Measurements from ENCODE around the gene AIG1.
A peak's percentile ranks its signal among the peaks of the same experiment; 100 is the strongest.

Gene AIG1

DNA sequence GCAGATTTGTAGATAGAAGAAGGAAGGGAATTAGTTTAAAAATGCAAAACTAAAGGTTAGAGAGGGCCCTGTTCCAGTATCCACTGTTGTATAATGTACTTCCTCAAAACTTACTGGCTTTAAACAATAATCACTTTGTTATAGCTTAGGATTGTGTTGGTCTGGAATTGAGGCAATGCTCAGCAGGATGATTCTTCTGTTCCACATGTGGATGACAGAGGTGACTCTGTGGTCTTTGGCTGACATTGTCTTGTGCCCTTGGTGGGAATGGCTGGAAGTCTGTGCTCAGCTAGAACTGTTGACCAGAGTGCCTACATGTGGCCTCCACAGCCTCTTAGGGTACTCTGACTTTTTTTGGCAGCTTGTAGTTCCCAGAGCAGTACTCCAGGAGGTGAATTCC is 143.4 kb downstream of the AIG1 start:
- no peak for DNase-seq

DNA sequence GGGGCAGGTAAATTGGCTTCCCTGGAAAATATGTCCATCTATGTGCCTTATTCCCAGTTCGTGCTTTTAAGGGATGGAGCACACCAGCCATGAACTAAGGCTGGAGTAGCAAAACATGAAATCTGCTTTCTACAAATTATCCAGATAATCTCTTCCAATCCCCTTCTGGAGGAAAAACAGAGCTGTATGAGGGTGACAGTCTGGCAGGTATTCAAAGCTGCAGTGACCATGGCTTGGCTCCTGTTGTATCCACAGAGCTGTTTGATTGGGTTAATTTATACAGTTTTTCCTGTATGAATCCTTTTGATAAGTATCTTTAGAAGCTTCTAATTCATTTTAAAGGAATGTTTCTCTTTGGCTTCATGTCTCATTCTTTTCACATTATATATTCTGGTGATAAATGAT is 144.4 kb downstream of the AIG1 start:
- DNase-seq = no peak

DNA sequence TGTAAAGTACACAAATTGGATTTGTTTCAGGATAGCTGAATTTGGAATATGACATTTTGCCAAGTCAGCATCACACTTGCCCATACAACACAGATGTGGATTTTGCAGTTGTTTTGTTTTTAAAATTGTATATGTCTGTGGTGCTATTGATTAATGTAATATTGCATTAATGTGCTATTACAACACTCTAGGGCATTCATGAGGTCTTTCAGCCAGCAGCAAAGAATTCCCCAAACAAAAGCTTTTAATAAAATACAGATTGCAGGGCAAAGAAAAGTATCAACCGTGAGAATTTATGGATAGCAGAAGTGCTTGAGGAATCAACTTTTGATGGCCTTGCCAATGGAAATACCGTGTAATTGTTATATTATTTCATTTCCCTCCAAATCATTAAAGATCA is 144.9 kb downstream of the AIG1 start:
- no peak for DNase-seq

DNA sequence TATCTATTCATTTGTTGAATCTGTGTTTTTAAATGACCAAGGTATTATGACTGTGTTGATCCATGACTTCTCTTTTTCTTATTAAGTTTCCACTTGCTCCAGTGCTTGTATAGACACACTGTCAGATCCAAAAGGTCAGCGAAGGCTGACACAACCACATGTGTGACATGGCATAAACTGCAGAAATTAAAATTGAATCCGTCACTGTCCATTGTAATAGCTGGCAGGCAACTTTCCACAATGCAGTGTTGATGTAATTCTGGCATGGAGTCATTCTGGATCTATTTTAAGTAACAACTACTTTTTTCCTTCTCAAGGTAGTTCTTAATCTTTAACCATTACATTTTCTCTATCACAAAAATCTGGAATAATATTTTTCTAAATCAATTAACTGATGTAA is 145.3 kb downstream of the AIG1 start:
- DNase-seq = no peak

DNA sequence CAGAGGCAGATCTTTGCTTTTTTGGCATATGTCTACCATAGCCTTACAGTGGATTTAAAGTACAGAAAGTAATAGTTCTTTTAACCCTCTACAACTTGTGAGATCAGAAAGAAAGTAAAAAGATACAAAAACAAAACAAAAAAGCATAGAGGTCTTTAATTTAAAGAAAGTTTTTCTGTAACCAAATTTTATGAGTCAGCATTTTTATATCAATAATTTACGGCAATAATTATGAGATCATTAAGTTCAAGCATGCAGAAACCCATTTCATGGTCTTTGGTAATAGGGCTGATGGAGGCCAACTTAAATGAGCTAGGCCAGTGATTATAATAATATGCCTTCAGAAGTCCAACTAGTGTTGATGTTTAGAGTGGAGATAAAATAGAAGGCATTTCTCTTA is 145.9 kb downstream of the AIG1 start:
- DNase-seq = no peak

DNA sequence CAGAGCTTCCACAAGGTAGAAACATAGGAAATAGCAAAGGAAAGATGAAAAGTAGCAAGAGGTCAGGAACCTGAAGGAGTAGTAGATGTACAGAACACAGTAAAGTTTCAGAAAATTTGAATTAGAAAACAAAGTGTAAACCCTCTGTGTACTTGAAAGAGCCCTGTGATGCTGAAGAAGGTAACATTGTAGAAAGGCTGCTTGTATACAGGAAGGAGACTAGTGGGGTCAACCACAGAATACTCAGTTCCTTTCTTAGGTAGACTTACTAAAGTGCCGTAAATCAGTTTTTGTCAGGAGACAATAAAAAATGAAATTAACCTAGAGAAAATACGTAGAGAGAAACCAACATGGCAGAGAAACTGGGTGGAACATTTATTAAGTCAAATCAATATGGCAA is 149.7 kb downstream of the AIG1 start:
- no peak for DNase-seq

DNA sequence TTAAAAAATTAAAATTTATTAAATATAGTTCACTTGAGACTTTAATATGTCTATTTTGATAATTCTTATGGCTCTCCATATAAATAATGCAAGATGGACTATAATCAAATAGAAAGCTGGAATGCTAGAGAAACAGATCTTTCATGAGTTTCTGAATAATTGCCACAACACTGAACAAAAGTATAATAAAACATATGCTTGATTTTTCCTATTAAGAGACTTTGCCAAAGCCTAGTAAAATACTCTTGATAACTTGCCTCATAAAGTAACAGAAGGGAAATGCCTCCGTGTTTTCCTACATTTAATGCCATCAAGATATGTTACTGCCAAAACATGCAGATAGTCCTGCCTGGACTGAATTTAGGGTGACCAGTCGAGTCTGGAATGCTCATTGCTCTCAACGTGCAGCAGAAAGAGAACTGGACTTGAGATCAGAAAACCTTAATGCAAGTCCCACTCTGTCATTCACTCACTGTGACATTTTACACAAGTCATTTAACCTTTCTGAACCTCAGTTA is 153.2 kb downstream of the AIG1 start:
- DNase-seq = no peak

DNA sequence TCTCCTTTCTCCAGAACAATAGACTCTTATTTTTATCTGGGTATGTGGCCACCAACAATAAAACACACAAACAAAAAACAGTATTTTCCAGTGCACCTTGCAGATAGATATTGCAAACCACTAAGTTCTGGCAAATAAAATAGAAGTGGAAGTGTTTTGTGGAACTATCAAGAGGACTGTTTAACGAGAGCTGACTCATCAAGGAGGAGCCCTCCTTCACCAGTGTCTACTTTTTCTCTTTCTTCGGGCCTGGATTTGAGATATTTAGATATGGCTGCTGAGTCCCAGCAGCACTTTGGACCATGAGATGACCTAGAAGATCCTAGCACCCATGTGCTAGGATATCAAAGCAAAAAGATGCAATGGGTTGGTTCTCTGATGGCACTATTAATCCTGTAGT is 154.7 kb downstream of the AIG1 start:
- no peak for DNase-seq

DNA sequence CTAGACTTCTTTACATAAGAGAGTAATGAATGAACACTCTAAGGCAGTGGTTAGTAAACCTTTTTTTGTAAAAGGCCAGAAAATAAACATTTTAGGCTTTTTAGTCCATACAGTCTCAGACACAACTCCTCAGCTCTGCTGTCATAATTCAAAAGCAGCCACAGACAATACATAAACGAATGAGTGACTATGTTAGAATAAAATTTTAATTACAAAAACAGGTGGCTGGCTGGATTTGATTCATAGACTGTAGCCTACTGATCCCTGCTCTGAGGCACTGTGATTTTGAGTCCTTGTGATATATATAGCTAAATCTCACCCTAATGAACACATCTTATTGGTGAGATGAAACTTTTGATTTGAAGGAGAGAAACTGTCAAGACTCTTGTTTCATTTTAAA is 155.1 kb downstream of the AIG1 start:
- no peak for DNase-seq

DNA sequence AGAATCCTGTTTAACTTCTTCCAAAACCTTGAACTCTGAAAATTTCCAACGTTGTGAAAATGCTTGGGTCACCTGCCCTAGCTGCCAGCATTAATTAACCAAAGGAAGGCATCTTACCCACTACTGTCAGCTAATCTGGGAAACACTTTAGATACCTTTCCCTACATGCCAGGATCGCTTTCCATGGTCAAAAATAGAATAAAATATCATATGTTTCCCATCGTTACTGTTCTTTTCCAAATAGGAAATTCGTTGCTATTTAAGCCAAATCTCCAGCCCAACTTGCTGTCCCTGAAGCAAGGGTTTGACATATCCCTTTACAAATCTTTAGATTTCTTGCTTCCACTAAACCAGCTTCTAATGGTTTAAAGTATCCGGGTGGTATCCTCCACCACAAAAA is 157.5 kb downstream of the AIG1 start:
- no peak for DNase-seq

DNA sequence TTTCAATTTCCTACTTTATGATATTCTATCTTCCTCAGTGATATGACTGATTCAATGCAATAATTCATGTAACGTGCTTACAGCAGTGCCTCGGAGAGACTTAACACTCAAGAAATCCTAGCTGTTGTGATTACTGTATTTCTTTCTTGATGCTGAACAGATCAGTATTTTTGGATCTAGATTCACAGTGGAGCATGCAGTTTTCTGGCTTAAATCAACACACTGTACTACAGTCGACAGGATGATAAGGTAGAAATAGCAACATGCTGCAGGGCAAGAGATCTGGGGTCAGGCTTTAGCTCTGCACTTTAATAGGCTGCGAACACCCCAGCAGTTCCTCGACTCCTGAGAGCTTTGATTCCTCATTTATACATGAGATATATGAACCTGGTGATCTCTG is 161.0 kb downstream of the AIG1 start:
- no peak for DNase-seq

DNA sequence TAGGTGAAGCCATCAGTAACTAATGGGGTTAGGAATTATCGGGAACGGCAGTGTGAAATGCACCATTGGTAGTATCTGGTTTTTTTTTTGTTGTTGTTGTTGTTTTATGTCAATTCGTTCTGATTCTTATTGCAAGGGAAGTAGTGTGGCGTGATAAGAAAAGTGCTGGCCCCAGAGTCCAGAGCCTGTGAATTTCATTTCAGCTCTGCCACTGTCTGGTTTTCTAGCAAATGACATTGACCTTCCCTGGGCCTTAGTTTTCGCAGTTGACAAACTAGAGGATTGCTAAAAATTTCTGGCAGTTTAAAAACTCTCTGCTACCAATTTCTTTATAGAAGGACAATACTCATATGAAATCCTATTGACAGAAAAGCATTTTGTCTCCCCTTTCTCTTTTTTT is 161.6 kb downstream of the AIG1 start:
- no peak for DNase-seq

DNA sequence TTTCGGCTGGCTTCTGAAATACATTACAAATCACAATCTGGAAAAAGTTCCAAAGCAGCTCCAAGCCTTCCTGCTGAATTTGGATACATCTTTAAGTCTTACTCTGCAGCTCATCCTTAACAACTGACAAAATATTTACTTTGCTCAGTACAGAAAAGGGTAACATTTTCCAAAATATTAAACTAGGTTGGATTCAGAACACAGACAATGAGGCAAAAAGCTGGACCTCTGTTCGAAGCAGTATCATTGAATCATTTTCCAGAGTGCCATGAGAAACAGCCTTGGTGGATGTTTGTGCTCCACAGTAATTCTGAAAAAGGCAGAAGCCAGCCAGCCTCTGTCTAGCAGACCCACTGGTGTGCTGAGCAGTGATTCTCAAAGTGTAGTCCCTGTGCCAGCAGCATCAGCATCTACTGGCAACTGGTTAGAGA is 162.1 kb downstream of the AIG1 start:
- DNase-seq = no peak

DNA sequence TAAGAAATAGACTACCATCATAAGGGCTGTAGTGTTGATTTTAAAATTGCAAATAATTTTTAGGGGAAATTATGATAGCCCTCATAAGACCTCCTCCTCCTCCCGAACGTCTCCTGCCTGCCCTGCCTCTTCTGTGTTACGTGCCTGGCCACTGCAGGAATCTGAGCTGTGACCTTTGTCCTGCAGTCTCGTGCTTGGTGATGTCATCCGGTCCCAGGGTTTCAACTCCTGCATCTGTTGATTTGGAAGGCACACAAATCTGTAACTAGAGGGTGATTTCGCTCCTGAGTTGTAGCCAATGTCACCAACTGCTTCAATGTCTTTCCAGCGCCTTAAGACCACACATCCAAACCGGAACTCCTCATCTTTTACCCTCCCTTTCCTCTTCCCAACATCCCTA is 163.2 kb downstream of the AIG1 start:
- DNase-seq = no peak

DNA sequence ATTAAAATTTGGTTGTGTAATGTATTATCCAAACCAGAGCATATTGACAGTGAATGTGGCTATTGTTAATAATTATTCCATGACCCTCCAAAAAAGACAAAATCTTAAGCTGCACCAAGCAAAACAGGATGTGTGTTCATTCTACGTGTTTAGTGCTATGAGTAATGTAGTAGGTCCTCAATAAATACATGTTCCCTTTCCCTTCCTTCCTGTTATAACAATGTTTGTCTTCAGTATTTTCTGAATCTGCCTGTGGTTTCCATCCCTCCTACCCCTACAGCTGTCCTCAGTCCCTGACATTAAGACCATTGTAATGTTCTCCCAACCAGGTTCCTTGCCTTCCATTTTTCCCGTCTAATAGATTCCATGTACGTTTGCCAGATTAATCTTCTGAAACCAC is 163.8 kb downstream of the AIG1 start:
- no peak for DNase-seq

DNA sequence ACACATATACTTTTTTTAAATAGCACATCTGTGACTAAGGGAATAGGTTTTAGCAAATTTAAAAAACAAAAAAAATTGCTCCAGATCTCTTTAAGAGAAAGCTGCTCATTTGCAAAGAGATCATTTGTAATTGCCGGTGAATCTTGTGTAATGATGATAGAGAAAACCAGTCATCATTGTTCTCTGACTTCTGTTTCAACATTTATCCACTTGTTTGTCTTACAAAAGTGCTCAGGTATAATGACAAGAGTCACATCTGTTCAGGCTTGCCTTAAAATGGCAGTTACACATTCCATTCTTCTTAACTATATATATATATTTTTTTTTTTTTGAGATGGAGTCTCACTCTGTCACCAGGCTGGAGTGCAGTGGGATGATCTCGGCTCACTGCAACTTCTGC is 165.2 kb downstream of the AIG1 start:
- no peak for DNase-seq

DNA sequence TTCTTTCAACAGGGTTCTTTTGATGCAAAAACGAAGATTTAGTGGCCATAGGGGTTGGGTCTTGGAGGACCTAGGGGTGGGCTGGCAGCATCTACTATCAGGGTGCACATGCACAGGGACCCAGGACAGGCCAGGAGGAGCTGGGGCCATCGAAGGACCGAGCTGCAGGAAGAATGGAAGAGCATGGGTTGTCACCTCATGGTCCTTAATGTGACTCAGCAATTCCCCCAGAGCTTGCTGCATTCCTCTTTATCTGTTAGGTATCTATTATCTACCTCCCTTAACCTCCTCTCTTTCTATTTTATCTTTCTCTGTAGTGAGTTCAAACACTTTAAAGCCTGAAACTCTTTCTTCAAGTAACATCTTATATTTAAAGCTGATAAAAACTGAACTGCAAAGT is 167.0 kb downstream of the AIG1 start:
- DNase-seq = no peak

DNA sequence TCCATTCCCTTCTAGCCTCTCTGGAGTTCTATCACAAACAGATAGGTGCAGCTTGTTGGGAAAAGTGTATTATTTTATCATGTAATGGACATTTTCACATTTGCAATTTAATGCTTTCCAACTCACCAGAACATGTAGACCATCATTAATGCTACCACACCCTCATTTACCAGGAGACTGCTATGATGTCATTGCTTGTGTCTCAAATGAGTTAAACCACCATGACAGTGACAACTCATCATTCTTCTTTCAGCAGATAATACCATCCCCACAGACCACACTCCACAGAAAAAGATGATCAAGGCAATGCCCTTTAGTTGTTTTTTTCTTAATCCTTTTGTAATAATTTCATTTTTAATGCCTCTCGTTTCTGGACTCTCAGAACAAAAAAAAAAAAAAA is 168.7 kb downstream of the AIG1 start:
- DNase-seq = no peak

DNA sequence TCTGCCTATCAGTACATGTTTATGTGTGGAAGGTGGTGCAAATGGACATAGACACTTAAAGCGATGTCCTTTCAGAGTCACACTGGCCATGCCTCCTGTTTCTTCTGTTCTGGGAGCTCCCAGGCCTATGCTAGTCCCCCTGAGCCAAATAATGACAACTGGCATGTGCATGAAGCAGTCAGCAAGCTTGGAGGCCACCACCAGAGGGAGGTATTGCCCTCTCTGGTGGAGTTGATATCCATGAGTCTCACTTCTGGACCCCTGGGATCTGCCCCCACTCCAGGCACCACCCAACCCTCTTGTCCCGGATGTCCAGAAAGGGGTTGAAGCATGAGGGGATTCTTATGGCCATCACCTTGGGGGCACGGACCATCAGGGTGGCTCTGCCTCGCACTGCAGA is 172.2 kb downstream of the AIG1 start:
- peak; percentile 13 for DNase-seq

DNA sequence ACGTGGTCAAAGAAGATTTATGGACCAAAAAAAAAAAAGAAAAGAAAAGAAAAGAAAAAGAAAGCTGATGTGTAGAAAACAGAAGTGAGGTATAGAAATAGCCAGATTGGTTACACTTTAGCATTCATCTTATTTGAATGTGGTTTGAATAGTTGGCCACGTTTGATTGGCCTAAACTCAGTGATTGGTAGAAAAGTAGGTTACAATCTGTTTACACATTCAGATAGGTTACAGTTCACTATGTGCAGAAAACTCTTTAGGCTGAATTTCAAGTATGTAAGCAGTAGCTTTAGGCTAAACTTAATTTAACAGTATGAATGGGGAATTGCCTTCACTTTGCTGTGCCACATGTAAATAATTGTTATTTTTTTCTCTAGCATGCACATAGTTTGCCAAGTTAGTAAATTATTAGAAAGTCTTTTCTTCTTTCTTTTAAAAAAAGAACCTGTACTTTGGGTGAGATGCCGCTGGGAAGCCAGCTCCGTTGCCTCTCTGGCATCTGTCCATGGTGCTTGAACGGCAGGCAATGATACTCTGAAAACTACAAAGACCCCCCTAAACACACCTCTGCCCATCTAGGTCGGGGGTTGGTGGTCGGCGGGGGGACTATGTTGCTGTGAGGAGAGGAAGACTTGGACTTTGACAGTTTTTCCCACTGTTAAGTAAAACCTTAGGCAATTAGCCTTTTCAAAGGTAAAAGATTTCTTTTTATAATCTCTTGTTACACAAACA is 173.0 kb downstream of the AIG1 start:
- no peak for DNase-seq

DNA sequence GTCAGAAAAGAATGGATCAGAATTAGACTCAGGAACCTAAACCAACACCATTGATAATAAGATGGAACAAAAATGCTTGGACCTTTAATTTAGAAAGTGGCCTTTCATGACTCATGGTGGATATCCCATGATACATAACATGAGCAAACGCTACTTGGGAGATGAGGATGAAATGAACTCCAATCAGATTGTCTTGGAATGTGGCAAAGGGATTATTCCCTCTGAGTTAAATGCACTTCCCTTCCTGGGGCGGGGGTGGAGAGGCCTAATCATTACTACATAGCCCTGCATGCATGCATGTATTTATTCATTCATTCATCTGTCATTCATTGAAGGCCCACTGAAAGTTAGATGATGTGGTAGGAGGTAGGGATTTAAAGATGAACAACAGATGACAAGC is 174.0 kb downstream of the AIG1 start:
- no peak for DNase-seq

DNA sequence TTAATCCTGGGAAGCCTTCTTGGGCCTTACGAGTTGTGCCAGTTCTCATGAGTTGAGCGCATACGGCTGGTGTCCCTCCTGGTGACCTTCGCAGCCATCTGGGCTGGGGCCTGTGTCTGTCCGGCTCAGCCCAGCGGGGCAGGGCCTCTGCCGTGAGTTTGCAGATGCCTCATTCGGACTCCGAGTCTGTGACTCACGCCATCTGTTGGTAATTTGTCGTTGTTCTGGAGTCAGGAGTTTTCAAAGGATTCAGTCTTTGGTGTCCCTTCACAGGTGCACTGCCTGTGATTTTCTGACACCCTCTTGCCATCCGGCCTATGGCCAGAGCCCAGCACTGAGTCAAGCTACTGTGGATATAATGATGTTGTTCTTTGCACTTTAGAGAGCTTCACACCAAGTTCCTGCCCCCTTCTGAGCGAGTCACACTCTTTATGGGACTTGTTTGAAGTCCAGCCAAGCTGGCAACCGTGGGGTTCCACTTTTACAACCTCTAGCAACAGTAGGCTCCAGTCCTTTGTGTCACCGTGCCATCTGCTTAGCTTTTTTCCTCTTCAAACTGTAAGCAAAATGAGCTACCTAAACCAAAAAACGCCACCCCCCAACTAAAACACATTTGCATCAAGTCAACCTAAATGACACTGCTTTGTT is 175.6 kb downstream of the AIG1 start:
- DNase-seq = no peak

DNA sequence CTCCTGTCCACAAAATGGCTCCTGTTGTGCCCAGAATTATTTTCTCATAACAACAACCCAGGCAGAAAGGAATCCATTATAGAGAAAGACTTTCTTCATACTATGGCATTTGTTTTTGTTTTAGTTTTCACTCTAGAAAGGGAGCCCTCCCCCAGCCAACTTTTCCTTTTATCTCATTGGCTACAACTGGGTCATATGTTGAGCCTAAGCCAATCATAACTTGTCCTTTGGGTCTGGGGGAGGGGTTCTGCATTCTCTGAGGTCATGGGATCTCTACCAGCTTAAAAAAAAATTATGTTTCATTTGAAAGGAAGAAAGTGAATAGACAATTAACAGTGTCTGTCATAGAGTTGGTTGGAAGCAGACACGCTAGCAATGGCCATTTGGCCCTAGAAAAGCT is 177.6 kb downstream of the AIG1 start:
- no peak for DNase-seq

DNA sequence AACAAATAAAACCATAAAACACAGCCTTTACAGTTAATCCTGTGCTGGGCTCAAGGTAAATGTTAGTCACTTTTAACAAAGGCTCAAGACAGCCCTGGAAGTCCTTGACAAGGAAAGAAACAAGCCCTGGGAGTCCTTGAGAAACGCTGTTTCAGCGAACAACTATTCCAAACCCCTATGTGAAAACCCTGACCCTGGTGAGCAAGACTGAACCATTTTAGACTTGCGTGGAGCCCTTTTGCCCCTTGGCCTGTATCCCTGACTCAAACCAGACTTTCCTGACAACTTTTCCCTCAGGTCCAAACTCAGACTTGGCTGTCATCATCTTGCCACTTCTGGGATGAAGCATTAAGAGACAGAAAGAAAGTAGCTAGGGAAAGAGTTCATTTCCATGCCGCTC is 180.4 kb downstream of the AIG1 start:
- no peak for DNase-seq

DNA sequence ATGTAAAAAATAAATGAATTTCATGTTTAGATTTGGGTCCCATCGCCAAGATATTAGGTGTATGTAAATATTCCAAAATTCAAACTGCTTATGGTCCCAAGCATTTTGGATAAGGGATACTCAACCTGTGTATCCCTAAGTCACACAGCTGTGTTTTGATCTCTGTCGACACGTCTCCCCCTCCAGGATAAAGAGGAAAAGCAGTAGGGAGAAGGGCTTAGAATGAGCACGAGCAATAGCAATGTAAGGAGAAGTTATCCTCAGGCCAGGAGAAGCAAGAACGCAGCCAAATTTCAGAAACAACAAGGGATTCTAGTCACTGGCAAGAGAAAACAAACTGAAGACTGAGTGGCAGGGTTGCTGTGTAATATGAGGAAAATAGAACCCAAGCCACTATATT is 181.2 kb downstream of the AIG1 start:
- DNase-seq = no peak
